Heart left ventricle (tissue), 16 donors: Measurements from ENCODE around the gene PRKAG3. TPM values are rescaled to one million over a fixed set of nuclear protein-coding genes. Genes with fewer than 3 reads are reported as not detected.
A peak's percentile ranks its signal among the peaks of the same experiment; 100 is the strongest.
"Not testable (repeated sequence)": the region's sequence is repeated elsewhere in the genome, so short reads cannot be mapped to it uniquely, and the experiment has no call there.

ENCODE experiments used
- ATAC-seq, 4 donors: fragments of 200-7000 bp; cut with Tn5 transposase; one replicate each; pipeline ENCODE4 v1.9.1; 2020 to 2022; ENCODE audit warnings: moderate library complexity in 4 of 4, mild to moderate bottlenecking in 3 of 4, moderate number of reproducible peaks in 1 of 4
- DNase-seq, 5 donors: peaks; one replicate each; pipeline ENCODE4 v3.0.0-alpha.2; 2020
- H3K27ac ChIP-seq, 12 donors: fragments of 200-600 bp; sonication (generic) in 4 of 12; one replicate each; pipeline versions ENCODE4 v1.5.0 to v1.8.0; 2016 to 2022; ENCODE audit warnings: mild to moderate bottlenecking in 2 of 12
- H3K27me3 ChIP-seq, 9 donors: fragments of 200-600 bp; sonication (generic) in 2 of 9; one replicate each; pipeline versions ENCODE4 v1.5.1 to v1.8.0; 2016 to 2022; ENCODE audit warnings: mild to moderate bottlenecking in 3 of 9
- H3K36me3 ChIP-seq, 9 donors: fragments of 200-600 bp; sonication (generic) in 2 of 9; one replicate each; pipeline versions ENCODE4 v1.5.0 to v1.8.0; 2018 to 2022; ENCODE audit warnings: mild to moderate bottlenecking in 2 of 9
- H3K4me1 ChIP-seq, 12 donors: fragments of 200-600 bp; sonication (generic) in 4 of 12; one replicate each; pipeline versions ENCODE4 v1.5.0 to v1.8.0; 2016 to 2022; ENCODE audit warnings: mild to moderate bottlenecking in 3 of 12
- H3K4me3 ChIP-seq, 12 donors: fragments of 200-600 bp; sonication (generic) in 4 of 12; one replicate each; pipeline versions ENCODE4 v1.5.0 to v1.8.0; 2017 to 2022; ENCODE audit warnings: mild to moderate bottlenecking in 9 of 12, moderate library complexity in 4 of 12
- H3K9me3 ChIP-seq, 12 donors: fragments of 200-600 bp; sonication (generic) in 4 of 12; one replicate each; pipeline versions ENCODE4 v1.5.0 to v1.8.0; 2016 to 2022; ENCODE audit warnings: mild to moderate bottlenecking in 1 of 12
- POLR2A ChIP-seq, 2 donors: fragments of 450-650 bp; IDR thresholded peaks; one replicate each; pipeline ENCODE4 v1.6.1; 2017; ENCODE audit warnings: antibody characterized with exemption in 2 of 2, mild to moderate bottlenecking in 2 of 2, moderate library complexity in 2 of 2
- WGBS, 4 donors: extraction: QIAGEN DNeasy Blood & Tissue Kit in 2 of 4; methylation state at CpG; one replicate each; pipeline versions ENCODE4 v1.1.5 to v1.1.7; 2013 to 2018; 5-methylcytosine and 5-hydroxymethylcytosine counted together
- intact Hi-C, 10 donors: fragments of 100-400 bp; cut with DNase I; formaldehyde crosslinking; loops; one replicate each; pipeline versions ENCODE4 v1.11.1 to v1.14.2; 2022
- polyA plus RNA-seq, 2 donors: library from polyadenylated mRNA; stranded (reverse); fragments of 200-250 nt; gene quantifications; one replicate each; pipeline ENCODE4 v1.2.3, GENCODE V29; 2013
- total RNA-seq, 9 donors: library from RNA; depleted of rRNA in 2 of 9; stranded (reverse); fragments of >200 nt in 2 of 9; fragmentation: NEBNext Ultra II Directional in 3 of 9; extraction: Animal tissue kit (Norgen Biotek cat#: 25700) in 3 of 9; gene quantifications; one replicate each; pipeline versions ENCODE4 v1.1.0 to v1.2.4, GENCODE V29; 2016 to 2023
- TF ChIP-seq, protein P1 (sequence below), 12 donors: fragments of 200-600 bp; sonication (generic) in 4 of 12; IDR thresholded peaks; one replicate each; pipeline versions ENCODE4 v1.5.0 to v1.8.0; 2018 to 2022; ENCODE audit warnings: antibody characterized with exemption in 12 of 12, mild to moderate bottlenecking in 5 of 12
- donor health status: ischemic (EF 13 %, LVEDD 7.1; RV severe dilation, severe dysfunction).
- donor health status: healthy with polysubstance abuse.
- donor health status: DM: no; HTN: yes; CAD: no.
- donor health status: DM: no; HTN: no; CAD: no.
- donor health status: ischemic (EF 25% LVEDD 6.9; RV normal size, moderate dysfunction).
- donor health status: ischemic (EF 25% LVEDD 5.7; RV mildly dilated, moderate dysfunction).
- donor health status: healthy.
- donor health status: DM: yes; HTN: yes; CAD: no.
- donor health status: ischemic (EF 35%, LVEDD 5.7; RV mildly dilated, moderate dysfunction).
- donor health status: nonischemic (EF 11% LVEDD 7.7; RV severe dilation, severe dysfunction).
- donor health status: DM: yes; HTN: yes; CAD: no.
- donor health status: PGD.
- donor health status: ischemic (EF 29% LVEDD 5.4; RV normal size, mild dysfunction).
- donor health status: nonischemic (EF 23%, LVEDD 6.1; RV moderate dilation, normal function).

The PRKAG3 gene
- total and polyA plus RNA-seq, 11 donors = 0.06 TPM; not detected in 10

DNA sequence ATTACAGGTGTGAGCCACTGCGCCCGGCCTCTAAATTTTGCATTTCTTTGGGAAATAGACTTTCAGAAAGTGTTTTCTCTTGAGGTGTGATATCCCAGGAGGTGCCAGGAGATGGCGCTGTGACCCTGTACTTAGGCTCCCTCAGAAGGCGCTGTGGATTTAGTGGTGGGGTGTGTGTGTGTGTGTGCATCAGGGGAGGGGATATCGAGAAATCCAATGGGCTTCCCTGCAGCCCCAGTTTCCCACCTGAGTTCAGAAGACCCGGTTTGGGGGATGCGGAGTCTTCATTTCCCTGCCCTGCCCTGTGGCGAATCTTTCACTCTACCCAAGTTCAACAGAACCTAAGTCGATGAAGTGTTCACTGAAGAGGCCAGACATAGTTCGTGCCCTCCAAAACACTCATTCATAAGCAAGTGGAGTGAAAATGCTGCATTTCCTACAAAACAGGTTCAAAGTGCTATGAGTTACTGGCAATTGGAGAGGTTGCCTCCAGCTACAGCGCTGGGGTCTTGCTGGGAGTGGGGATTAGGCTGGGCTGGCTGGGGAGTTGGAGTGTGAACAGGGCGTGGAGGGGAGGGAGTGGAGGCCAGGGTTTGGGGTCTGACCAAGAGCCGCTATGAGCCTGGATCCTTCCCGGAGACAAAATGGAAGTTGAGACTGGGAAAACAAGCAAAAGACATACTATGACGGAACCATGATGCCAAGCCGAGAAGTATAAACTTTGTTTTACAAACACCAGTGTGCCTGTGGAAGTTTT is 21.5 kb upstream of the PRKAG3 start:
- H3K27me3 ChIP-seq = peaks cover 0 to 78% (median 46%) of the 10 kb centered on the region in 9 donors
- H3K4me3 ChIP-seq = no peak overlapping the region
- TF ChIP-seq, protein P1, sequence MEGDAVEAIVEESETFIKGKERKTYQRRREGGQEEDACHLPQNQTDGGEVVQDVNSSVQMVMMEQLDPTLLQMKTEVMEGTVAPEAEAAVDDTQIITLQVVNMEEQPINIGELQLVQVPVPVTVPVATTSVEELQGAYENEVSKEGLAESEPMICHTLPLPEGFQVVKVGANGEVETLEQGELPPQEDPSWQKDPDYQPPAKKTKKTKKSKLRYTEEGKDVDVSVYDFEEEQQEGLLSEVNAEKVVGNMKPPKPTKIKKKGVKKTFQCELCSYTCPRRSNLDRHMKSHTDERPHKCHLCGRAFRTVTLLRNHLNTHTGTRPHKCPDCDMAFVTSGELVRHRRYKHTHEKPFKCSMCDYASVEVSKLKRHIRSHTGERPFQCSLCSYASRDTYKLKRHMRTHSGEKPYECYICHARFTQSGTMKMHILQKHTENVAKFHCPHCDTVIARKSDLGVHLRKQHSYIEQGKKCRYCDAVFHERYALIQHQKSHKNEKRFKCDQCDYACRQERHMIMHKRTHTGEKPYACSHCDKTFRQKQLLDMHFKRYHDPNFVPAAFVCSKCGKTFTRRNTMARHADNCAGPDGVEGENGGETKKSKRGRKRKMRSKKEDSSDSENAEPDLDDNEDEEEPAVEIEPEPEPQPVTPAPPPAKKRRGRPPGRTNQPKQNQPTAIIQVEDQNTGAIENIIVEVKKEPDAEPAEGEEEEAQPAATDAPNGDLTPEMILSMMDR (IDR thresholded peaks at IDR 0.05) = peak; percentile 43 to 75 (median 63)
- no peak for TF ChIP-seq POLR2A (IDR thresholded peaks at IDR 0.05)
- H3K36me3 ChIP-seq = no peaks in the 10 kb centered on the region
- intact Hi-C loops = loop anchor here in 8 of 10 donors (2.0 to 10.0 kb wide), 4 partner anchors 44 to 302 kb away; no protein-coding TSS in a partner anchor
- H3K9me3 ChIP-seq = no peaks in the 10 kb centered on the region
- DNase-seq (peak in 2 of 5 donors; percentile 36 to 53), ATAC-seq (peak in 3 of 4 donors; percentile 48 to 70 (median 60))
- 17 to 27% (median 21%) methylated on average over 13 to 16 of the region's 16 CpGs for WGBS, 4 donors
- H3K4me1 ChIP-seq = peaks cover 0 to 11% (median 0%) of the 10 kb centered on the region in 12 donors
- H3K27ac ChIP-seq = no peak overlapping the region

GRCh38 chr2:218851286-218851685 is 19.7 kb upstream of the PRKAG3 start:
- WGBS, 4 donors = 38 to 43% (median 40%) methylated on average over 3 of the region's 3 CpGs
- H3K9me3 ChIP-seq = no peaks in the 10 kb centered on the region
- DNase-seq (no peak), ATAC-seq (no peak)
- H3K36me3 ChIP-seq = no peaks in the 10 kb centered on the region
- H3K27ac ChIP-seq = no peak overlapping the region
- peaks cover 0 to 4% (median 0%) of the 10 kb centered on the region in 12 donors for H3K4me1 ChIP-seq
- H3K27me3 ChIP-seq = peaks cover 0 to 79% (median 38%) of the 10 kb centered on the region in 9 donors
- TF ChIP-seq POLR2A (IDR thresholded peaks at IDR 0.05) = no peak
- TF ChIP-seq, protein P1 (IDR thresholded peaks at IDR 0.05) = no peak
- intact Hi-C loops = loop anchor here in 6 of 10 donors (5.0 to 10.0 kb wide), 3 partner anchors 46 to 304 kb away; no protein-coding TSS in a partner anchor
- H3K4me3 ChIP-seq = no peak overlapping the region

DNA sequence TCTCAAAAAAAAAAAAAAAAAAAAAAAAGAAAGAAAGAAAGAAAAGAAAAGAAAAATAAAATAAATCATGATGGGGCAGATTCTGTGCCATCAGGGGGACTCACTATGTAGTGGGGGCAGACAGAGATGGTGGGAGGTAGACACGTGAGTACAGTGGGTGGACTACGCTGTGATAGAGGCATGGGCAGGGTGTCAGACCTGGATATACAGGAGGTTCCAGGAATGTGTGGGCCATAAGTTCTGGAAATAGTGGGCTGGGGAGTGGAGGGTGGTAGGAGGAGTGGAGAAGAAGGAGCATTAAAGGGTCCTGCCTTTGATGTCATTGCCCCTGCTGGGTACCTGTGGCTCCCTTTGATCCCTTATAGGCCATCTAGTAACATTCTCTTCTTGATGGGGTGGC is 19.2 kb upstream of the PRKAG3 start:
- peaks cover 0 to 78% (median 38%) of the 10 kb centered on the region in 9 donors for H3K27me3 ChIP-seq
- TF ChIP-seq POLR2A (IDR thresholded peaks at IDR 0.05) = no peak
- TF ChIP-seq, protein P1 (IDR thresholded peaks at IDR 0.05) = no peak
- H3K4me3 ChIP-seq = no peak overlapping the region
- DNase-seq (no peak), ATAC-seq (no peak)
- no peaks in the 10 kb centered on the region for H3K9me3 ChIP-seq
- H3K27ac ChIP-seq = no peak overlapping the region
- H3K4me1 ChIP-seq = peaks cover 0 to 4% (median 0%) of the 10 kb centered on the region in 12 donors
- H3K36me3 ChIP-seq = no peaks in the 10 kb centered on the region
- intact Hi-C loops = loop anchor here in 6 of 10 donors (5.0 to 10.0 kb wide), 3 partner anchors 47 to 304 kb away; no protein-coding TSS in a partner anchor
- 70 to 78% (median 77%) methylated on average over 2 of the region's 2 CpGs for WGBS, 4 donors

- H3K4me1 ChIP-seq = peaks cover 0 to 4% (median 0%) of the 10 kb centered on the region in 12 donors
- no peaks in the 10 kb centered on the region for H3K36me3 ChIP-seq
- H3K9me3 ChIP-seq = no peaks in the 10 kb centered on the region
- no peak overlapping the region for H3K27ac ChIP-seq
- no peak overlapping the region for H3K4me3 ChIP-seq
- ATAC-seq (no peak), DNase-seq (no peak)
- intact Hi-C loops = loop anchor here in 6 of 10 donors (5.0 to 10.0 kb wide), 4 partner anchors 48 to 305 kb away; partner anchors contain the start of gene TTLL4 (in 5 of the 6)
- no peak for TF ChIP-seq POLR2A (IDR thresholded peaks at IDR 0.05)
- TF ChIP-seq, protein P1 (IDR thresholded peaks at IDR 0.05) = no peak
- peaks cover 0 to 69% (median 31%) of the 10 kb centered on the region in 9 donors for H3K27me3 ChIP-seq
- WGBS, 4 donors = 63 to 75% (median 67%) methylated on average over 7 of the region's 7 CpGs
Measured at GRCh38 chr2:218849721-218850120, 18.1 kb upstream of the PRKAG3 start.

DNA sequence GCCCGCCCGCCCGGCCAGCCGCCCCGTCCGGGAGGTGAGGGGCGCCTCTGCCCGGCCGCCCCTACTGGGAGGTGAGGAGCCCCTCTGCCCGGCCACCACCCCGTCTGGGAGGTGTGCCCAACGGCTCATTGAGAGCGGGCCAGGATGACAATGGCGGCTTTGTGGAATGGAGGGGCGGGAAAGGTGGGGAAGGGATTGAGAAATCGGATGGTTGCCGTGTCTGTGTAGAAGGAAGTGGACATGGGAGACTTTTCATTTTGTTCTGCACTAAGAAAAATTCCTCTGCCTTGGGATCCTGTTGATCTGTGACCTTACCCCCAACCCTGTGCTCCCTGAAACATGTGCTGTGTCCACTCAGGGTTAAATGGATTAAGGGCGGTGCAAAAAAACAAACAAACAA is 15.4 kb upstream of the PRKAG3 start:
- WGBS, 4 donors = 82 to 87% (median 85%) methylated on average over 8 to 18 of the region's 18 CpGs
- not testable (repeated sequence) for H3K36me3 ChIP-seq, ATAC-seq, H3K27ac ChIP-seq, H3K9me3 ChIP-seq, H3K4me1 ChIP-seq, H3K4me3 ChIP-seq, DNase-seq
- H3K27me3 ChIP-seq = peaks cover 0 to 45% (median 14%) of the 10 kb centered on the region in 9 donors
- intact Hi-C loops = loop anchor here in 9 of 10 donors (1.0 to 5.0 kb wide), 4 partner anchors 135 to 137 kb away; partner anchors contain the start of gene TTLL4 (in 7 of the 9)

GRCh38 chr2:218844334-218844733 is 12.7 kb upstream of the PRKAG3 start:
- not testable (repeated sequence) for H3K36me3 ChIP-seq, H3K9me3 ChIP-seq, H3K27ac ChIP-seq, ATAC-seq, H3K4me3 ChIP-seq, DNase-seq
- WGBS, 4 donors = 76 to 90% (median 79%) methylated on average over 5 of the region's 5 CpGs
- peaks cover 0 to 12% (median 0%) of the 10 kb centered on the region in 12 donors for H3K4me1 ChIP-seq
- intact Hi-C loops = loop anchor here in 1 of 10 donors (5.0 kb wide), 1 partner anchor 137 kb away; no protein-coding TSS in a partner anchor
- peaks cover 0 to 28% (median 8%) of the 10 kb centered on the region in 9 donors for H3K27me3 ChIP-seq
